HEK293 (cell line): ENCODE measurements around the gene CD99L2.
A peak's percentile ranks its signal among the peaks of the same experiment; 100 is the strongest.

Experiments
- CTCF ChIA-PET: fragments of 350-600 bp; formaldehyde crosslinking; extraction: SDS; loops from one replicate; lab custom pipeline; 2021; ENCODE audit warnings: antibody characterized with exemption; lab: Yijun Ruan, JAX
- POLR2A ChIA-PET: fragments of 300-600 bp; formaldehyde crosslinking; extraction: SDS; loops from one replicate; lab custom pipeline; 2020; ENCODE audit warnings: antibody characterized with exemption, inconsistent platforms; lab: Yijun Ruan, JAX
- H3K27ac ChIP-seq: fragments of 200-500 bp; sonication (Bioruptor generic); 2 replicates; pipeline ENCODE4 v1.5.1; 2014; ENCODE audit warnings: low read depth, low read length, control low read depth, inconsistent platforms; ENCODE audit errors: extremely low read depth
- H3K36me3 ChIP-seq, 2 experiments: fragments of 200-500 bp in 1 of 2; sonication (Bioruptor generic) in 1 of 2; 1 replicate in 1 of 2; 2 replicates in 1 of 2; pipeline ENCODE4 v1.5.1; 2014 to 2017; ENCODE audit warnings: inconsistent platforms in 2 of 2, low read length in 2 of 2; ENCODE audit not compliant: control insufficient read depth in 2 of 2, insufficient read depth in 1 of 2
- H3K4me1 ChIP-seq: fragments of 200-500 bp; sonication (Bioruptor generic); 2 replicates; pipeline ENCODE4 v1.5.1; 2014; ENCODE audit warnings: mild to moderate bottlenecking, low read length, inconsistent platforms; ENCODE audit not compliant: control insufficient read depth, insufficient read depth
- H3K4me3 ChIP-seq: 2 replicates; pipeline ENCODE4 v1.5.1; 2011; ENCODE audit warnings: low read depth, mild to moderate bottlenecking, control low read depth, low read length, moderate library complexity
- H3K9me3 ChIP-seq: fragments of 200-500 bp; sonication (Bioruptor generic); 2 replicates; pipeline ENCODE4 v1.5.1; 2014; ENCODE audit warnings: low read depth, low read length, inconsistent platforms; ENCODE audit not compliant: control insufficient read depth, insufficient read depth
- KLF1 ChIP-seq: fragments of 450-650 bp; formaldehyde crosslinking; IDR thresholded peaks from 2 replicates; pipeline ENCODE4 v1.5.1; 2016; ENCODE audit warnings: missing biosample characterization, missing genetic modification characterization
- MZF1 ChIP-seq: fragments of 450-650 bp; formaldehyde crosslinking; IDR thresholded peaks from 2 replicates; pipeline ENCODE4 v1.5.1; 2017; ENCODE audit warnings: missing biosample characterization, missing genetic modification characterization, borderline replicate concordance
- SCRT2 ChIP-seq: fragments of 450-650 bp; formaldehyde crosslinking; IDR thresholded peaks from 2 replicates; pipeline ENCODE4 v1.5.1; 2016; ENCODE audit warnings: missing biosample characterization, missing genetic modification characterization
- ZBTB10 ChIP-seq: fragments of 450-650 bp; formaldehyde crosslinking; IDR thresholded peaks from 2 replicates; pipeline ENCODE4 v1.5.1; 2016; ENCODE audit warnings: missing biosample characterization, missing genetic modification characterization
- ZBTB49 ChIP-seq: fragments of 450-650 bp; formaldehyde crosslinking; IDR thresholded peaks from 2 replicates; pipeline ENCODE4 v1.5.1; 2016; ENCODE audit warnings: missing biosample characterization, missing genetic modification characterization, low read depth
- ZNF140 ChIP-seq: fragments of 450-650 bp; formaldehyde crosslinking; IDR thresholded peaks from 2 replicates; pipeline ENCODE4 v1.5.1; 2016; ENCODE audit warnings: missing biosample characterization, missing genetic modification characterization
- ZNF148 ChIP-seq: fragments of 450-650 bp; formaldehyde crosslinking; IDR thresholded peaks from 2 replicates; pipeline ENCODE4 v1.5.0; 2017; ENCODE audit warnings: missing biosample characterization, missing genetic modification characterization, borderline replicate concordance
- ZNF239 ChIP-seq: fragments of 450-650 bp; formaldehyde crosslinking; IDR thresholded peaks from 2 replicates; pipeline ENCODE4 v1.5.1; 2016; ENCODE audit warnings: missing biosample characterization, missing genetic modification characterization
- ZNF280C ChIP-seq: fragments of 450-650 bp; formaldehyde crosslinking; IDR thresholded peaks from 2 replicates; pipeline ENCODE4 v1.5.1; 2016; ENCODE audit warnings: missing biosample characterization, missing genetic modification characterization
- ZNF404 ChIP-seq: fragments of 450-650 bp; formaldehyde crosslinking; IDR thresholded peaks from 2 replicates; pipeline ENCODE4 v1.5.1; 2017; ENCODE audit warnings: missing biosample characterization, missing genetic modification characterization
- ZNF426 ChIP-seq: fragments of 450-650 bp; formaldehyde crosslinking; IDR thresholded peaks from 2 replicates; pipeline ENCODE4 v1.5.1; 2017; ENCODE audit warnings: missing biosample characterization, missing genetic modification characterization, mild to moderate bottlenecking, inconsistent platforms, moderate library complexity
- ZNF433 ChIP-seq: fragments of 450-650 bp; formaldehyde crosslinking; IDR thresholded peaks from 2 replicates; pipeline ENCODE4 v1.5.1; 2016; ENCODE audit warnings: missing biosample characterization, missing genetic modification characterization, low read depth
- ZNF473 ChIP-seq: fragments of 450-650 bp; formaldehyde crosslinking; IDR thresholded peaks from 2 replicates; pipeline ENCODE4 v1.5.1; 2017; ENCODE audit warnings: missing biosample characterization, missing genetic modification characterization
- ZNF510 ChIP-seq: fragments of 450-650 bp; formaldehyde crosslinking; IDR thresholded peaks from 2 replicates; pipeline ENCODE4 v1.5.1; 2018; ENCODE audit warnings: mild to moderate bottlenecking, missing genetic modification characterization, missing biosample characterization; ENCODE audit not compliant: insufficient replicate concordance
- ZNF776 ChIP-seq: fragments of 450-650 bp; formaldehyde crosslinking; IDR thresholded peaks from 2 replicates; pipeline ENCODE4 v1.5.0; 2017; ENCODE audit warnings: missing biosample characterization, missing genetic modification characterization, borderline replicate concordance
- ZSCAN16 ChIP-seq: fragments of 450-650 bp; formaldehyde crosslinking; IDR thresholded peaks from 2 replicates; pipeline ENCODE4 v1.5.1; 2016; ENCODE audit warnings: missing biosample characterization, missing genetic modification characterization
- ZSCAN4 ChIP-seq: fragments of 450-650 bp; formaldehyde crosslinking; IDR thresholded peaks from 2 replicates; pipeline ENCODE4 v1.5.1; 2017; ENCODE audit warnings: missing biosample characterization, missing genetic modification characterization

CD99L2 gene

GRCh38 chrX:150872773-150873336, 25.6 kb downstream of the CD99L2 start:
- H3K27ac ChIP-seq = no peak overlapping the region
- H3K36me3 ChIP-seq = no peaks in the 10 kb centered on the region
- POLR2A ChIA-PET = no interaction called here
- H3K4me1 ChIP-seq = no peaks in the 10 kb centered on the region
- TF ChIP-seq SCRT2 (tag by site-specific recombination) (no peak), MZF1 (tag by site-specific recombination) (0 out of 2 replicates have a peak, but pooled peaks have one; percentile 6), ZNF426 (tag by site-specific recombination) (no peak)
- TF ChIP-seq, all 188 proteins: peak for 1
- CTCF ChIA-PET = no interaction called here
- Histone ChIP-seq H3K4me3 (no peak overlapping the region), H3K9me3 (no peaks in the 10 kb centered on the region; the same call in 1 of the 2 replicates)

- H3K36me3 ChIP-seq = no peaks in the 10 kb centered on the region; a peak in 1 of 3 replicates
- TF ChIP-seq ZNF239 (tag by site-specific recombination) (no peak), ZNF148 (tag by site-specific recombination) (no peak), ZNF280C (tag by site-specific recombination) (no peak), ZBTB10 (tag by site-specific recombination) (no peak), ZNF776 (tag by site-specific recombination) (no peak), ZNF473 (tag by site-specific recombination) (no peak), ZSCAN4 (no peak), ZSCAN16 (tag by site-specific recombination) (no peak), ZNF404 (no peak), ZBTB49 (tag by site-specific recombination) (no peak), ZNF510 (tag by site-specific recombination) (no peak), ZNF433 (tag by site-specific recombination) (no peak), ZNF140 (tag by site-specific recombination) (no peak), KLF1 (tag by site-specific recombination) (no peak)
- TF ChIP-seq, all 188 proteins: peak for 0
- Histone ChIP-seq H3K4me3 (no peak overlapping the region), H3K9me3 (no peaks in the 10 kb centered on the region), H3K4me1 (no peaks in the 10 kb centered on the region), H3K27ac (no peak overlapping the region)
- ChIA-PET CTCF (no interaction called here), POLR2A (no interaction called here)
Measured at GRCh38 chrX:150871341-150871811, 27.1 kb downstream of the CD99L2 start.
